NCI-H2107 (cell line): ENCODE data around the gene NXPH1.
A peak's percentile ranks its signal among the peaks of the same experiment; 100 is the strongest.

Source experiments
- DNase-seq: peaks from one replicate; lab custom pipeline; 2025; lab: John Stamatoyannopoulos, UW

Gene NXPH1

DNA sequence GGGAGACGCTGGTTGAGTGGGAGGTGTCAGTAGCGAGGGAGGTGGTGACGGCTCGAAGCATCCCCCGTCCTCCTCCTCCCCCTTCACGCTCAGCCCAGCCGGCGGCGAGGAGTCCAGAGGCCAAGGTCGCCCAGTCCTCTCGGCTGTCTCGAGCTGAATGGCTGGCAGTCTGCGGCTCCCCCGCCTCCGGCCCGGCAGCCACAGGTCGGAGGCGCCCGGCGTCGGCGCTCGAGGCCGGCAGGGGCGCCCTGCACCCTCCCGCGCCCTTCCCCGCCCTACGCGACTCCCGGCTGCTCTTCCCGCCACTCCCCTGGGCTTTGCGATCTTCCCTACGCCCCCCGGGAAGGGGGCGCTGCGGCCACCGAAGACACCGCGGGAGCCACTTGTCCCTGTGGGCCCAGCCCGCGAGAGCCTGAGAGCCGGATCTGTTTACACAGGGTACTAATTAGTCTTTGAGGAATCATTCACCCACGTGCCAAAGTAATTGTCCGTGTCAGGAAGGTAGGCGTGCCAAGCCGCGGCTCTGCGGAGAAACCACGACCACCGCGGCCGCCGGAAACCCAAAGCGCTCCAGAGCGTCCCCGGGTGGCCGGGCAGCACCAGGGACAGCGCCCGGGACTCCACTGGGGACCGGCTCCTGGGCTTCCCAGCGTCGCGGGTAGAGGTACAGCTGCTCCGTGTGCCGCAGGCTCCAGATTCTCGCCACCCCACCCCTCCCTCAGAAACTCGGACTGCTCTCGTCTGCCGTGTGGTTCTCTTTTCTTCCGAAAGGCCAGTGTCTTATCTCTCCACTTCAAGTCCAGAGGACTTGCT lies at the start of gene NXPH1:
Gene NXPH1, plus strand, starts transcription at position 133 of the 813 bp plus-strand sequence.
- DNase-seq, result no peak

DNA sequence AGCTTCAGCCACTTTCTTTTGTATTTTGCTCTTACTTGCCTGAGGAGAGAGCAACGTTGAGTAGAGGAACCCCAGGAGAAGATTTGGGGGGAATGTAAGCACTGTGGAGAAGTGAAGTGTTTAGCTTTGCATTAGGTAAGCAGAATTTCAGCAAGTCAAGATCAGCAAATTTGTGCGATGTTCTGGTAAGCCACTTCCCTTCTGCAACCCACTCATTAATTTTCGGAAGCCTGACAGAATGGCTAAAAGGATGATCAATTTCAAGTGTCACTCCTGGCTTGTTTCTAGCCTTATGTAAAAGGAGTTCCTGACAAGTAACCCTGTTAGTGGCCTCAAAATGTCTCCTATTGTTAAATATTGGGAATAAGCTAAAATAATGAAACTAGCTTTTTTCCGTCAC lies 48.5 kb upstream of the NXPH1 start:
- no peak for DNase-seq

- no peak for DNase-seq
Measured at GRCh38 chr7:8386926-8387550, 46.4 kb upstream of the NXPH1 start.

GRCh38 chr7:8387551-8388256 lies 45.7 kb upstream of the NXPH1 start:
- DNase-seq, result no peak

- DNase-seq, result no peak
Measured at GRCh38 chr7:8388257-8388625, 45.2 kb upstream of the NXPH1 start.

- no peak for DNase-seq
Measured at GRCh38 chr7:8389593-8390261, 43.7 kb upstream of the NXPH1 start.

GRCh38 chr7:8390262-8390626 lies 43.2 kb upstream of the NXPH1 start:
- no peak for DNase-seq

DNA sequence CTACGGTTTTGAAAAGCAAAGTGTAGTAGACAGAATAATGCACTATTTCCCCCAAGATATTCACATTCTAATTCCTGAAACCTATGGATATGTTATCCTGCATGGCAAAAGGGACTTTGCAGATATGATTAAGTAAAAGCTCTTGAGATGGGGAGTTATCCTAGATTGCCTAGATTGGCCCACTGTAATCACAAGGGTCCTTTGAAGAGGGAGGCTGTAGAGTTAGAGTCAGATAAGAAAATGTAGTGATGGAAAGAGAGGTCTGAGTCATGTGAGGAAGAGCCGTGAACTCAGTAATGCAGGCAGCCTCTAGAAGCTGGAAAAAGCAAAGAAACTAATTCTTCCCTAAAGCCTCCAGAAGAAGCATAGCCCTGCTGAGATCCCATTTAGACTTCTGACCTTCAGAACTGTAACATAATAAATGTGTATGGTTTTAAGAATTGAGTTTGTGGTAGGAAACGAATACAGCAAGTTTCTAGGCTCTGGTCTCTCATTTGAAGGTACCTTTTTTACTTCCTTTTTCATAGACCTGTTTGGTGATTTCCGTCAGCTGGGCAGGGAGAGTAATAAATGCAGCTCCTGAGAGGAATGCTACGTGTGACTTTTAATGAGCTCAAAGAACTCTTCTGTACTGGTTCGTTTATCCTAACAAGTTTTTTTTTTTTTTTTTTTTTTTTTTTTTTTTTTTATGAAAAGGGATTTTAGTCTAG lies 41.9 kb upstream of the NXPH1 start:
- no peak for DNase-seq

- DNase-seq, result no peak
Measured at GRCh38 chr7:8396294-8396693, 37.1 kb upstream of the NXPH1 start.

DNA sequence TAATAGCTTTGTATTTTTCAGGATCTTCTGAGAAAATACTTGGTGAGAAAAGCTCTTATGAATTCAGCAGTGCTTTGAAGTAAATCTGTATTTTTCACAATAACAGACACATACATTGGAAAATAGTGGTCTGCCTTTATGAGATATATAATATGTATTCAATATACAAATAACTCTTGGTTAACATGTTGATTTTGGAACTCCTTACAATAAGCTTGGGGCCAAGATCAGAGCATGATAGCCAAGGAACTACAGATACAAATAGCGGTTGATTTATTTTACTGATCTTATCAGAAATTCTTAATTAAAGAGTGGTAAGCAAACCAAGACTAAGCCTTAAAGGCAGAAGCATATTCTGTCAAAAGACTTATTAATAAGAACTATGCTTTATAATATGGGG lies 24.5 kb upstream of the NXPH1 start:
- no peak for DNase-seq

DNA sequence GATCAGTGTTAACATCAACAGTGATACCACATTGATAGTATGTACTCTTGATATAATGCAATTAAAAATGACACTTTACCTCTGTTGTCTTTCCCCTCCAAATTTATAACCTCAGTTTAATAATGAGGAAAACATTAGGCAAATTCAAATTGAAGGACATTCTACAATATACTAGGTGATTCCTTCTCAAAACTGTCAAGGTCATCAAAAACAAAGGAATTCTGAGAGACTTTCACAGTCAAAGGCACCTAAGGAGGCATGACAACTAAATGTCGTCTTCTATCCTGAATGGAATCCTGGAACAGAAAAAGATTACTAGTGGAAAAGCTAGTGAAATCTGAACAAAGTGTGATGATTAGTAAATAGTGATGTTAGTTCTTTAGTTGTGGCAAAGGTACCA lies 22.3 kb upstream of the NXPH1 start:
- no peak for DNase-seq

DNA sequence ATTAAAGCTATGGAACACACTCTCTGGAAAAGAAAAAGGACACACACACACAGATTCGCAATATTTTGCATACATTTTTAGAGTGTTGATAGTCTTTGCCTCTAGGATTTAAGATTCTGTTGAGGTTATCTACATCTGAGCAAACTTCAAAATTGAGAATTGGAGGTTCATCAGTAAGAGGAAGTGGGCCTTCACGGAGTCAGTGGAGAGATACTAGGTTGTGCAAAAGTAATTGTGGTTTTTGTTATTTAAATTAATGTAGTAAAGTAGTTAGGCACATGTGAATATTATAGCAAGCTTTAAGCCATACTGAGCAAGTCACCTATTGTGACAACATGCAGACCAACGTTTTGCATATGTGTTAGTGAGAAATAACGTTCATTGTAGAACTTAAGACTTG lies 19.8 kb upstream of the NXPH1 start:
- no peak for DNase-seq

- DNase-seq, result peak; percentile 74
Measured at GRCh38 chr7:8418629-8419245, 14.7 kb upstream of the NXPH1 start.

- no peak for DNase-seq
Measured at GRCh38 chr7:8422177-8422576, 11.2 kb upstream of the NXPH1 start.

GRCh38 chr7:8423057-8423456 lies 10.4 kb upstream of the NXPH1 start:
- DNase-seq, result no peak

GRCh38 chr7:8425223-8425622 lies 8.2 kb upstream of the NXPH1 start:
- DNase-seq, result no peak

DNA sequence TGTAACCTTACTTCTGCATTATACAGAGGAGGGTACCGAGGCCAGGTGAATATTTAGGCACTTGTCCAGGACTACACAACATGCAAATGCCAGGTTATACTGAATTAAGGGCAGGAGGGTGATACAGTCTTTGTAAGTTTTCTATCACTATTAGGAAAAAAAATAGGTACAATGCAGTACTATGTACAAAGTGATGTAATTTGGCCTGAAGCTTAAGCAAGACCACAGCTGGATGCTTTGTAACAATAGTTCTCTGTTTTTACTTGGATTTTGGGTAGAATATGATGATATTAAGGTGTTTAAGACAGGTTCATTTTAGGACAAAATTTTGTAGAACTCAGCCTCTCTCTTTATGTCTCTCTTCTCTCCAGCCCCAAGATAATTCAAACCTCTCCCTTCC lies 2.8 kb upstream of the NXPH1 start:
- DNase-seq, result no peak

DNA sequence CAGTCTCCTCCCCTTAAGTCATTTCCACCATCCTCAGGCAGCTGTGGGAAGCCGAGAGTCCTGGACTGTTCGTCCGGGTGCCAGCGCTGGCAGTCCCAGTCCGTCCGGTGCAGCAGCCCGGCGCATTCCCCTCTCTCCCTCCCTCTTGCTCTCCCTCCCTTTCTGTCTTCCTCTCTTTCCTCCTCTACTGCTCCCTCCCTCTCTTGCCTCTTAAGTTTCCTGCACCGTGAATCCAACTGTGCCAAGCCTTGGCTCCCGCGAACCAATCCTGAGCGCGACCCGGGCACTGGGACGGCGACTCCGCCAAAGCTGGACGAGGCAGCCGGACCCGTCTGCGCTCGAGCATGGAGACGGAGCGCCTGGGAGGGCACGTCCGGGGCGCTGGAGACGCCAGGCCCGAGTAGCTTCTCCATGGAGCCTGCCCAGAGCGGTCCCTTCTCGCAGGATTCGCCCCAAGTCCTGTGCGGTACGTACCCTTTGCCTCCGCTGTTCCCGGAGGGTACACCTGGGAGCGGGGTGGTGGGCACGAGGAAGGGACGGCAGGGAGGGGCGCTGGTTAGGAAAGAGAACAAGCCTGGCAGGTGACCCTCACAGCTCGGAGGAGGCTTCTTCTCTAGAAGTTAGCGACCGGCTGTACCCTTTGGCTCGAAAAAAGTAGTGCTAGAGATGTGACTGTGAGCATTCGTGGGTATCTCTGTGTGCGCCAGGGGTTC lies 1.0 kb downstream of the NXPH1 start:
- DNase-seq, result no peak

DNA sequence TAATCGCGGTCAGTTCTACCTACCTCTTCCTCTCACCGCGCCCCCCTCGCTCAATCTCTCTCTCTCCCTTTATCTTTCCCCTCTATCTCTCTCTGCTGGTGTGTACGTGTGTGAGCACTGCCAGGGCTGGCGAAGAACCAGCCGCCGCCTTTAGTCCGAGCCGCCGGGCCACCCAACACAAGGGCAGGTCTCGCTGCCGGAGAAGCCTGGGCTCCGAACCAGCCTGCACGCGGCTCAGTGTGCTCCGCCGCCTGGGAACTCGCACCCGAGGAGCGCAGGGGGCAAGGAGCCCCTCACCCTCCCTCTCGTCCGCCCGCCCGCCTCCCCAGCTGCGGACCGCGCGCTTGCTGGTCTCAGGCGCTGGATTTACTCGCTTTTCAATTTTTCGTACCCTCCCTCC lies 1.7 kb downstream of the NXPH1 start:
- DNase-seq, result no peak

DNA sequence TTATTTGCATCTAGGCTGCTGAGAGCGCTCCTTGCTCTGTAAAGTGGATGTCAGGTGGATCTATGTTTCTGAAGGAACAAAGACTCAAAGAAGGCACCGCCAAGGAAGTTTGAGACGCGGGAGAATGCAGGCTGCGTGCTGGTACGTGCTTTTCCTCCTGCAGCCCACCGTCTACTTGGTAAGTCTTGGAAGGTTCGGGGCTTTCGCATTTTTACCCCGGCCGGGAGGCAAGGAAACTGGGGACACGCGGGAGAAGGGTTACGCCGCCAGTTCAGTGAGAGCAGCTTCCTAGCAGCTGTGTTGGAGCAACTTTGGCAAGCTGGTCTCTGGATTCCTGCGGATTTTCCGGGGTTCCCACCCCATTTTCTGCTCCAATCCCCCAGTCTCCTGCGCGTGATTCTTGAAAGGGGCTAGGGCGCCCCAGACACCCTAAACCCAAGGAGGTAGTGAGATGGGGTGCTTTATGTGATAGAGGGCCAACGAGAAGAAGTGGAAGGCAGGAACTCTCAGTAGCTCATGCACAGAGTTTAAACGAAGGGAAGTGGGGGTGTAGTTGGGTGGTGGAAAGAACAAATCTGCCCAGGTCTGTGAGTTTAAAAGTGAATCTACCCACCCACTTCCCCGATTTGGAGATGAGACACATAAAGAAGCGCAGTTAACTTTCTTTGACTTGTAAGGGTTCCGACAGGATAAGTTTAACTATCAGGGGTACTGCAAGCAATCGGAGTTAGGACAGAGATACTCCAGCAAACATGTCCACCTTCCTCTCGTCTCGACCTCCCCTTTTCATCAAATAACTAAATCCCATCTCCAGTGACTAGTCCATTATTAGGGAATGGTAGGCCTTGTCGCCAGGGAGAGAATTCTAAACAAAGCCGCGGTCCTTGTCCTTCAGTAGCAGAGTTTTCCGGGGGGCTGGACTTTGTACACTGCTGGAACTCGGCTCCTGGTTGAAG lies 2.5 kb downstream of the NXPH1 start:
- no peak for DNase-seq
